Endothelial cell of umbilical vein (primary cell): ENCODE results near the gene RTBDN. TPM values are rescaled to one million over a fixed set of nuclear protein-coding genes. Genes with fewer than 3 reads are reported as not detected.

Experiments used
- BruUV-seq: library from RNA; stranded (reverse); fragments of 400-500 nt; replicated peaks from 2 replicates; lab custom pipeline; 2021; lab: Mats Ljungman, UMichigan
- CTCF ChIA-PET: fragments of 300-600, 350-600 bp; sonication (Branson Sonifier 250); formaldehyde crosslinking; loops from one replicate; lab custom pipeline; 2021; ENCODE audit warnings: antibody characterized with exemption, inconsistent platforms; lab: Charles Lee
- POLR2A ChIA-PET: fragments of 300-600, 350-600 bp; sonication (Branson Sonifier 250); formaldehyde crosslinking; loops from one replicate; lab custom pipeline; 2021; ENCODE audit warnings: antibody characterized with exemption, inconsistent platforms; lab: Charles Lee
- DNase-seq: peaks from one replicate; pipeline ENCODE4 v3.0.0-alpha.2; 2011; ENCODE audit warnings: low read depth, low spot score
- FAIRE-seq: peaks from 2 replicates; lab custom pipeline; 2011; peaks lifted over from hg19 to GRCh38; lab: Jason Lieb, UNC
- H2AFZ ChIP-seq: 2 replicates; pipeline ENCODE4 v1.6.0; 2012; ENCODE audit warnings: low read depth, low read length, control low read depth, inconsistent platforms
- H3K27ac ChIP-seq: 2 replicates; pipeline ENCODE4 v1.5.1; 2011; ENCODE audit warnings: low read depth, mild to moderate bottlenecking, control low read depth, low read length, moderate library complexity; ENCODE audit not compliant: insufficient read depth
- H3K27me3 ChIP-seq, 2 experiments: 2 replicates each; pipeline versions ENCODE4 v1.6.0 to v1.6.1; 2011; ENCODE audit warnings: low read length in 2 of 2, mixed read lengths in 1 of 2; ENCODE audit not compliant: control insufficient read depth in 2 of 2, insufficient read depth in 2 of 2
- H3K36me3 ChIP-seq, 2 experiments: 2 replicates in 1 of 2; 3 replicates in 1 of 2; pipeline ENCODE4 v1.5.1; 2011; ENCODE audit warnings: low read length in 2 of 2, mild to moderate bottlenecking in 1 of 2, moderate library complexity in 1 of 2; ENCODE audit not compliant: control insufficient read depth in 2 of 2, insufficient read depth in 2 of 2; ENCODE audit errors: extremely low read depth in 1 of 2
- H3K4me1 ChIP-seq: 3 replicates; pipeline ENCODE4 v1.5.1; 2011; ENCODE audit warnings: mild to moderate bottlenecking, low read length; ENCODE audit not compliant: control insufficient read depth, insufficient read depth; ENCODE audit errors: extremely low read depth
- H3K4me2 ChIP-seq: 2 replicates; pipeline ENCODE4 v1.6.1; 2011; ENCODE audit warnings: low read length, control low read depth, mixed read lengths; ENCODE audit not compliant: insufficient read depth
- H3K4me3 ChIP-seq, 3 experiments: fragments of 200-600 bp in 1 of 3; sonication (generic), shearing (Covaris generic) in 1 of 3; replicated peaks in 1 of 3; 2 replicates each; pipeline ENCODE4 v1.5.1; 2011 to 2016; ENCODE audit warnings: control low read depth in 3 of 3, low read length in 3 of 3, mild to moderate bottlenecking in 2 of 3, inconsistent platforms in 1 of 3, low read depth in 1 of 3, moderate library complexity in 1 of 3; ENCODE audit not compliant: insufficient read depth in 1 of 3
- H3K79me2 ChIP-seq: 2 replicates; pipeline ENCODE4 v1.6.0; 2012; ENCODE audit warnings: low read length, inconsistent platforms; ENCODE audit not compliant: control insufficient read depth, insufficient read depth
- H3K9ac ChIP-seq: replicated peaks from 2 replicates; pipeline ENCODE3; 2011; ENCODE audit warnings: low read length, control low read depth; ENCODE audit not compliant: insufficient read depth; ENCODE audit errors: extremely low read depth
- H3K9me1 ChIP-seq: replicated peaks from 3 replicates; pipeline ENCODE4 v1.6.0; 2011; ENCODE audit warnings: mild to moderate bottlenecking, low read length; ENCODE audit not compliant: control insufficient read depth, insufficient read depth; ENCODE audit errors: extremely low read depth
- H3K9me3 ChIP-seq: replicated peaks from 2 replicates; pipeline ENCODE4 v1.5.1; 2012; ENCODE audit warnings: low read length, inconsistent platforms; ENCODE audit not compliant: control insufficient read depth, insufficient read depth
- H4K20me1 ChIP-seq: replicated peaks from 2 replicates; pipeline ENCODE3; 2011; ENCODE audit warnings: mild to moderate bottlenecking, low read length; ENCODE audit not compliant: control insufficient read depth, insufficient read depth; ENCODE audit errors: extremely low read depth
- EZH2 ChIP-seq: IDR thresholded peaks from 2 replicates; pipeline ENCODE4 v1.6.1; 2012; ENCODE audit warnings: borderline replicate concordance, low read depth, mild to moderate bottlenecking, moderate library complexity, low read length, inconsistent platforms; ENCODE audit not compliant: severe bottlenecking
- FOS ChIP-seq: IDR thresholded peaks from 2 replicates; pipeline ENCODE4 v1.6.1; 2011; ENCODE audit warnings: mild to moderate bottlenecking, low read length, moderate library complexity, borderline replicate concordance; ENCODE audit not compliant: insufficient read depth
- GATA2 ChIP-seq: IDR thresholded peaks from 2 replicates; pipeline ENCODE4 v1.7.0; 2011; ENCODE audit warnings: low read depth, mild to moderate bottlenecking, moderate library complexity, mixed read lengths, low read length; ENCODE audit not compliant: insufficient read length, insufficient read depth
- JUN ChIP-seq: IDR thresholded peaks from 2 replicates; pipeline ENCODE4 v1.6.1; 2011; ENCODE audit warnings: borderline replicate concordance, low read depth; ENCODE audit not compliant: insufficient read length, insufficient read depth
- MYC ChIP-seq: IDR thresholded peaks from one replicate; pipeline ENCODE4 v1.6.1; 2011; ENCODE audit warnings: mild to moderate bottlenecking, low read depth, low read length
- POLR2A ChIP-seq: IDR thresholded peaks from 2 replicates; pipeline ENCODE4 v1.6.1; 2012; ENCODE audit warnings: low read depth, mild to moderate bottlenecking, control low read depth, low read length
- POLR2AphosphoS5 ChIP-seq: IDR thresholded peaks from 2 replicates; pipeline ENCODE4 v1.6.1; 2012; ENCODE audit warnings: low read depth, mild to moderate bottlenecking, control low read depth, low read length, moderate library complexity; ENCODE audit not compliant: insufficient read depth
- dilution Hi-C: fragments of 300-500 bp; cut with MboI; formaldehyde crosslinking; loops from one replicate; pipeline ENCODE4 v1.15.0; 2019; ENCODE audit warnings: low sequenced_read_pairs; ENCODE audit not compliant: extremely low pct_ligation_motif_present
- intact Hi-C: fragments of 100-400 bp; cut with micrococcal nuclease; formaldehyde crosslinking; loops from one replicate; pipeline ENCODE4 v1.10.0; 2022
- polyA plus RNA-seq, 4 experiments: library from polyadenylated mRNA; depleted of rRNA in 3 of 4; stranded (reverse) in 3 of 4; unstranded in 1 of 4; fragments of >200 nt; gene quantifications; 2 replicates each; pipeline versions ENCODE4 v1.2.1 to v1.2.3, GENCODE V29; 2011 to 2012; ENCODE audit warnings: missing spikeins in 1 of 4
- total RNA-seq: library from RNA; stranded (reverse); gene quantifications from 2 replicates; pipeline ENCODE4 v1.2.3, GENCODE V29; 2021
- TF ChIP-seq, protein P1 (sequence below), 2 donors: IDR thresholded peaks; 1 replicate in 1 of 2; 2 replicates in 1 of 2; pipeline ENCODE4 v1.5.1; 2011; ENCODE audit warnings: low read length in 2 of 2, mild to moderate bottlenecking in 2 of 2, moderate library complexity in 2 of 2, control low read depth in 1 of 2, inconsistent platforms in 1 of 2, low read depth in 1 of 2; ENCODE audit not compliant: insufficient read depth in 1 of 2; ENCODE audit errors: extremely low read depth in 1 of 2
- TF ChIP-seq, protein P2 (sequence below): IDR thresholded peaks from 2 replicates; pipeline ENCODE4 v1.6.1; 2011; ENCODE audit not compliant: insufficient read depth, insufficient read length

The RTBDN gene
- total and polyA plus RNA-seq, 2 donors (not counting 3 experiments of a cell fraction or from before 2014, with no cell fraction given), result not detected

- ChIA-PET POLR2A (interaction anchor here (2.8 kb wide), 1 partner anchor 10 kb away, joined by 73 read pairs; the partner anchor contains the start of gene JUNB), CTCF (interaction anchor here (0.7 to 1.2 kb wide), 6 partner anchors 10 to 52 kb away, joined by 3 to 21 read pairs (median 4); partner anchors contain the start of genes JUNB and RTBDN)
- BruUV-seq, result no TSS peak
- no peaks in the 10 kb centered on the region for H3K36me3 ChIP-seq
- peaks cover 25% of the 10 kb centered on the region for H3K4me1 ChIP-seq
- TF ChIP-seq GATA2 (no peak), EZH2 (no peak), POLR2AphosphoS5 (peak; percentile 81), FOS (peak; percentile 89), JUN (peak; percentile 40), MYC (no peak), POLR2A (no peak)
- TF ChIP-seq, protein P1, sequence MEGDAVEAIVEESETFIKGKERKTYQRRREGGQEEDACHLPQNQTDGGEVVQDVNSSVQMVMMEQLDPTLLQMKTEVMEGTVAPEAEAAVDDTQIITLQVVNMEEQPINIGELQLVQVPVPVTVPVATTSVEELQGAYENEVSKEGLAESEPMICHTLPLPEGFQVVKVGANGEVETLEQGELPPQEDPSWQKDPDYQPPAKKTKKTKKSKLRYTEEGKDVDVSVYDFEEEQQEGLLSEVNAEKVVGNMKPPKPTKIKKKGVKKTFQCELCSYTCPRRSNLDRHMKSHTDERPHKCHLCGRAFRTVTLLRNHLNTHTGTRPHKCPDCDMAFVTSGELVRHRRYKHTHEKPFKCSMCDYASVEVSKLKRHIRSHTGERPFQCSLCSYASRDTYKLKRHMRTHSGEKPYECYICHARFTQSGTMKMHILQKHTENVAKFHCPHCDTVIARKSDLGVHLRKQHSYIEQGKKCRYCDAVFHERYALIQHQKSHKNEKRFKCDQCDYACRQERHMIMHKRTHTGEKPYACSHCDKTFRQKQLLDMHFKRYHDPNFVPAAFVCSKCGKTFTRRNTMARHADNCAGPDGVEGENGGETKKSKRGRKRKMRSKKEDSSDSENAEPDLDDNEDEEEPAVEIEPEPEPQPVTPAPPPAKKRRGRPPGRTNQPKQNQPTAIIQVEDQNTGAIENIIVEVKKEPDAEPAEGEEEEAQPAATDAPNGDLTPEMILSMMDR (IDR thresholded peaks at IDR 0.05; ENCODE audit: extremely low read depth in 1 of 2, insufficient read depth in 1 of 2, low read depth in 1 of 2, low read length in 2 of 2), result peak in 1 of 2 donors; percentile 11
- TF ChIP-seq, protein P2, sequence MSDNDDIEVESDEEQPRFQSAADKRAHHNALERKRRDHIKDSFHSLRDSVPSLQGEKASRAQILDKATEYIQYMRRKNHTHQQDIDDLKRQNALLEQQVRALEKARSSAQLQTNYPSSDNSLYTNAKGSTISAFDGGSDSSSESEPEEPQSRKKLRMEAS, result peak; percentile 77
- no peaks in the 10 kb centered on the region for H3K9me3 ChIP-seq
- H3K9me1 ChIP-seq, result no peaks in the 10 kb centered on the region
- H3K79me2 ChIP-seq, result no peaks in the 10 kb centered on the region
- dilution Hi-C loops, result no loop called here
- FAIRE-seq (peak; percentile 93), DNase-seq (peak; percentile 96)
- no peaks in the 10 kb centered on the region for H4K20me1 ChIP-seq
- H3K27me3 ChIP-seq, result no peaks in the 10 kb centered on the region
- intact Hi-C loops, result loop anchor here (1.0 to 10.0 kb wide), 3 partner anchors 9 to 320 kb away; partner anchors contain the start of genes CALR, FARSA, JUNB and LYL1
- H3K27ac ChIP-seq, result peak overlapping the region; percentile 50
- H3K4me3 ChIP-seq, result peak overlapping the region in 2 of 3 experiments; percentile 2 to 39
- H2AFZ ChIP-seq, result peak overlapping the region; percentile 40
- H3K4me2 ChIP-seq, result peak overlapping the region; percentile 6
- H3K9ac ChIP-seq, result peak overlapping the region; percentile 52
Measured at GRCh38 chr19:12782424-12783290, 51.7 kb downstream of the RTBDN start.
